Esophagus mucosa (tissue), 1 donor: ENCODE results near the gene LPP. TPM values are rescaled to one million over a fixed set of nuclear protein-coding genes. Genes with fewer than 3 reads are reported as not detected.

Source experiments
- ATAC-seq: fragments of 200-7000 bp; cut with Tn5 transposase; one replicate; pipeline ENCODE4 v1.9.1; 2020
- total RNA-seq: library from RNA; stranded (reverse); gene quantifications from one replicate; pipeline ENCODE4 v1.2.4, GENCODE V29; 2023
- donor health status: DM: yes; HTN: yes; CAD: no.

The LPP gene
- total RNA-seq, 1 donor from 2014 or later, result 89.0 TPM

DNA sequence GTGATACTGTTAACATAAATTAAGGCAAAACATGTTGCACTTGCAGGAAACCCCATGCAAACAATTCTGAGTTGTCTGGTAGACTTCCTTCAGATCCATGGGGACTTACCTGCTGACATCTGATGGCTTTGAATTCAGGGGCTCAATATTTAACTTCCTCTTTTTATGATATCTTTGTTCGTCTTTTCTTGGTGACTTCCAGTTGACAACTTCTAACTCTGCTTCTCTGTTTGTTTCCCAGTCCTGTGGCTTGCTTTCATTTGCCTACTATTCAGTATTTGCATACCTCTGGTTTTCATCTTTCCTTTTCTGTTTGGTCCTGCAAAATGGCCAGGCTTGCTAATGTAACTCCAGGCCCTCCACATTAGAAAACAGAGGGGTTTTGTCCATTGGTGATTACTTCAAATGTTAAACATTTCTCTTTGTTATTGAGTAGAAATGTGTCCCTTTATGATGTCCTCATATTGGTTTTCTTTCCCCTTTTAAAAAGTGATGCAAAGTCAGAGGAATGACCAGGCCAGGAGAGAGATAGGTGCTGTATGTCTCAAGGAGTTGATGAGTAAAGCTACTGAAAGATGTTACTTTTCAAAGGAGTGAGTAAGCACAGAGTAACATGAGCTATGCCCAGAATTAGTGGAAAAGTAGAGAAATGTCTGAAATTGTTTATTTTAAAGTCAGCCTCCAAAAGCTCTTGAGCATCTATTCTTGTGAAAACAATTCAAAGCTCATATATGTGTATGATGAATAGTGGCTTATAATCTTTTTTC, 335.9 kb downstream of the LPP start:
- ATAC-seq, result peak; percentile 41

DNA sequence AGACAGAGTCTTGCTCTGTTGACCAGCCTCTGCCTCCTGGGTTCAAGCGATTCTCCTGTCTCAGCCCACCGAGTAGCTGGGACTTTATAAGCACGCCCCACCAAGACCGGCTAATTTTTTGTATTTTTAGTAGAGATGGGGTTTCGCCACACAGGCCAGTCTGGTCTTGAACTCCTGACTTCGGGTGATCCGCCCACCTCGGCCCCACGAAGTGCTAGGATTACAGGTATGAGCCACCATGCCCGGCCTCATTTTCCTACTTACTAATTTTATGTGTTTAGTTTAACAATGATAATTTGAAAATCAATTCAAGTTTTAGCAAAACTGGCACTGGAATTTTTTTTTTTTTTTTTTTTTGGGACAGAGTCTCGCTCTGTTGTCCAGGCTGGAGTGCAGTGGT, 336.5 kb downstream of the LPP start:
- no peak for ATAC-seq

GRCh38 chr3:188491276-188491687, 337.3 kb downstream of the LPP start:
- ATAC-seq, result no peak

DNA sequence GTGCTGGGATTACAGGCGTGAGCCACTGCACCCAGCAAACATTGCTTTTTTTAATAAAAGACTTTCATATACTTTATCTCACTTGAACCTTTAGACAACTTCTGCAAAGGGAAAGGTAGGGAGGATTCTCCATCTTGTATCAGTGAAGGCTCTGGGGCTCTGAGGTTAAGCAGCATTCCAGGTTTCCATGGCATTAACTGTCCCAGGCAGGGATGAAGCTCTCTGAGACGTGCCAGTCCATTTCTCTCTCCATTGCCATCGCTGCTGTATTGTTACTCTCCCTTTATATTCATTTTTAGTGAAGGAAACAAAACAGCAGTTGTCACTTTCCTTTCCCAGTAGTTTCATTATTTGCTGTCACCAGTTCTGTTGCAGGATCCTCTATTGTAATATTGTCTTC, 342.4 kb downstream of the LPP start:
- ATAC-seq, result no peak

- ATAC-seq, result no peak
Observed at GRCh38 chr3:188497021-188497420, 343.1 kb downstream of the LPP start.

- no peak for ATAC-seq
Observed at GRCh38 chr3:188503647-188504046, 349.7 kb downstream of the LPP start.

GRCh38 chr3:188505151-188505550, 351.2 kb downstream of the LPP start:
- ATAC-seq, result no peak

DNA sequence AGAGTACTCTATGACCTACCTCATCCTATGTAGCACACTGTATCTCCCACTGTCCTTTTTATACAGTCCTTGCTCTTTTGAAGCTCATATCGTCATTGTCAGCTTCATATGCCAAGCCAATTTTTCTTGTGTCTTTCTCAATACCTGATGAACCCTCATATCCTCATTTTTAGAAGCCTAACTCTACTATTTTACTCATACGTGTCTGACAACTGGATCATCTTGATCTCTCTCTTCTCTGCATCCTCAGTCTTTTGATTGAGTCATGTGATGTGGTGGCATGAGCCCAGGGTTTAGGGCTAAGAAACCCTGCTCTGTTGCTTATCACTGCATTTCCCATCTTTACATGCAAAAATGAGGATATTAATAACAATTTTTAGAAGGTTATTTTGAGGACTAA, 352.0 kb downstream of the LPP start:
- no peak for ATAC-seq

GRCh38 chr3:188506446-188506845, 352.5 kb downstream of the LPP start:
- ATAC-seq, result no peak

DNA sequence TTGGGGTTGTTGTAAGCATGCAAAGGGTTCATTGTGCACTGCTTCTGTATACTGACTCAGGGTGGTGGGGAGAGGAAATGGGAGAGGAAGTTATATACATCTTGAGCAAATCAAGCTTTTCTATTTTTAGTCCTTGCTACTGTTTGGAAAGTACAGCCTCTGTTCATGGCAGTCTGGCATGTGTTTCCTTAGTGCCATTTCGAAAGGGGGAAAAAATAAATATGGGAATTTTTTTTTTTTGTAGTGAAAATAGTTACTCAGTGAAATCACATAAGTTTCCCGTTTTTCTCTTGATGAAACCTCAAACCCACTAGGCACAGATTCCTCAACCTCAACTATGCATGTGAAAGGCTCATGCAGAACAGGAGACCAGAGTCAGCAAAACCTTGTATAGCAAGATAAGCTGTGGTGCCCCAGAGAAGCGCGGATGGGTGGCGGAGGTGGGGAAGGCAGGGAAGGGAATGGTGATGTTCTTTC, 353.3 kb downstream of the LPP start:
- ATAC-seq, result peak; percentile 18

- no peak for ATAC-seq
Observed at GRCh38 chr3:188508454-188508853, 354.5 kb downstream of the LPP start.

DNA sequence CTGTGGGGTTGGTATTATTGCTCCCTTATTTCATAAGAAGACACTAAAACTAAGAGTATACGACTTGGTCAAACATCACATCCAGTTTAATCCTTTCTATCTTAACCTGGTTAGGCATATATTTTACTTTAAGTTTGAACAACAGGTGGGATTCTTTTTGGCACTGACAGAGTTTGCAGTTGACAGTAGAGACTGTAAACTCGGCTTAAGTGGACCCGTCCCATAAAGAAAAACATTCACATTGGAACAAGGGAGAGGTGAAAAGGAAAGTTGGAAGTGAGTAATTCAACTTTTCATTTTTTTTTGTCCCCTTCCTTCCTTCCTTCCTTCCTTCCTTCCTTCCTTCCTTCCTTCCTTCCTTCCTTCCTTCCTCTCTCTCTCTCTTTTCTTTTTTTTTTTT, 355.4 kb downstream of the LPP start:
- no peak for ATAC-seq

DNA sequence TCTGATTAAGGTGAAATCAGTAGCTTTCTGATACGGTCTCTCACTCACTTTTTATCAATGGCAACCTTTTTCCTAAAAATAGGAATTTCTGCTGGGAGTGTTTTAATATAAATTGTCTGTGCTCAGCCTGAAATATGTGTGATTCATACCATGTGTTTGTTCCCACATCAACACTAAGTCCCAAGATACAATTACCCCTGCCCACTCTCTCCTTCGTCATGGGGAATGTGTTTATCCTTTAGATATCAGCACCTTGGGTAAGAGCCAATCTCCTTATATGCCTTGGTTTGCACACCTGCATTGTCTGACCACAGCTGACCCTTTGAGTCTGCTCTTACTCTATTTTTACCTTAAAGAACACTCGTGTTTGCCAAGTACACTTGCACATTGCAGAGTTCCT, 356.4 kb downstream of the LPP start:
- no peak for ATAC-seq

- no peak for ATAC-seq
Observed at GRCh38 chr3:188513662-188514328, 359.8 kb downstream of the LPP start.

DNA sequence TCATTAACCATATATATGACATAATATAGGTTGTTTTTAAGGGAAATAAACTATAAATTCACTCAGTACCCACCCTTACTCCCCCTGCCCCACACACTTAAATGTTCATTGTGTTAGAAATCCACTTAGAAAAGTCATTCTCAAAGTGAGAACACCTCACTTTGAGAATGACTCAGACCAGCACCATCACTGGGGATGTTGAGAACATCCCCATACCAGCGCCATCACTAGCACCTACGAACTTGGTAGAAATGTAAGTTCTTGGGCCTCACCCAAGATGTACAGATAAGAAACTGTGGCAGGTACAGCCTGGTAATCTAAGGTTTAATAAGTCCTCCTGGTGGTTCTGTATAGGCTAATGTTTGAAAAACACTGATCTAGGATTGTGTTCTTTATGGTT, 362.6 kb downstream of the LPP start:
- ATAC-seq, result no peak

DNA sequence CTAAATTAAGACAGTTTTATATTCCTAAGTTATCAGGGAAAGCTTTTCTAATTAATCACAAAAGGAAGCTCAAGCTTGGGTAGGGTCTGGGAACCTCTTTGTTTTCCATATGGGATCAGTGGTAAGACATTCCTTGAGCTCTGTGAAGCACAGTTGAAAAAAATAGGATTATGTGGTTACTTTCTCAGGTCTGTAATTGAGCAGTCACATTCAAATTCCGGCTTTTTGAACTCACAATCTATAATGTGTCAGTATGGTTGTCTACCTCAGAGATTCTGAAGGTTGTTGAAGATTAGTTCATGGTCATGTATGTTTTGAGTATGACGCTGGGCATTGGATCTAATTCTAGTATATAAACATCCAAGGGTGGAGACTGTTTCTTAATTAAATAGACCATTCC, 364.5 kb downstream of the LPP start:
- no peak for ATAC-seq

GRCh38 chr3:188518835-188519452, 365.0 kb downstream of the LPP start:
- no peak for ATAC-seq

GRCh38 chr3:188520466-188520865, 366.5 kb downstream of the LPP start:
- ATAC-seq, result no peak

DNA sequence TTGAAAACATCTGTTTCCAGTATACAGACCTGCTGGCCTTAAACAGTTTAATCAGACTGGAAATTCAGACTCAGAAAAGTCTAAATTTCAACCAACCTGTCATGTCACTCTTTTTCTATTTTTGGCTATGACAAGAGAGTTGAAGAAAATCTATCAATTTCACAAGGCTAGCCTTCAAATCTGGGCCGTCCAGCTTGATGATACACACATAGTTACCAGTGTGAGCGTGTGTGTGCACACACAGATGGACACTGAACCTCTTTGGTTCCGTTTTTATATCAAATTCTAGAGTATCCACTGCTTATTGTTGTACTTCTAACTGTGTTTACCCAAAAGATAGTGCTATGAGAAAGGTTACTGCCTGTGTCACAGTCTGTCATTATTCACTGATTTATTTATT, 368.2 kb downstream of the LPP start:
- no peak for ATAC-seq

GRCh38 chr3:188523291-188523690, 369.3 kb downstream of the LPP start:
- no peak for ATAC-seq

DNA sequence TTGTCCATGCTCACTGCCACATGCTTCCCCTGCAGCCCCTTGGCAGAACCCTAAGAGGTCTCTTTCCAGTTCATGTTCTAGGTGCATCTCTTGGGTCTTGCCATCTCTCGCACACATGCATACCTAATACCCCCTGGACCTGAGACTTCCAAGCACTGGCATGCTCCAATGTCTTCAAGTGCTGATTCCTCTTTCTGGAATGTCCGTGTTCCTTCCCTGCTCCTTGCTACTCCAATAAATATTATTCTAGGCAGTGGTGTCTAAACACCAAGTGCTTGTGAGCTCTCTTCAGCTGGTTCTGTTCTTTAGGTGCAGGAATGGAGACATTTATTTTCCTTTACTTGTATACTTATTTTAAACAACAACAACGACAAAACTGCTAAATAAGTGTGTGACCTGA, 370.1 kb downstream of the LPP start:
- ATAC-seq, result no peak

- no peak for ATAC-seq
Observed at GRCh38 chr3:188526057-188526456, 372.1 kb downstream of the LPP start.

DNA sequence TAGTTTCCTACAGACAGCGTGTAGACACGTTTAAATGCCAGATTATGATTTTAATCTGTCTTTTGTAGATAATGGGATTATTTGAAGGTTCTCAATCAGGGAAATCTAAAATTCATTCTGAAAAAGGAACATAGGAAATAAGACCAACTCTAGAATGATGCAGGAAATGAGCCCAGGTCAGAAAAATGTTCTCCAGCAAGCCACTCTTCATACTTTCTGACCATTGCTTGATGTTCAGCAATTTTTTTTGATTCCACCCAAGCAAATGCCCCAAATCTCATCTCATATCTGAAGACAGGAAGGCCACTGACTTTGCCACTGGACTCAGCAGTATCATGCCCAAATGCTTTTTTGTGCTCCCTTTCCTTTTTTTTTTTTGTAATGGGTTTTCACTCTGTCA, 373.4 kb downstream of the LPP start:
- no peak for ATAC-seq

DNA sequence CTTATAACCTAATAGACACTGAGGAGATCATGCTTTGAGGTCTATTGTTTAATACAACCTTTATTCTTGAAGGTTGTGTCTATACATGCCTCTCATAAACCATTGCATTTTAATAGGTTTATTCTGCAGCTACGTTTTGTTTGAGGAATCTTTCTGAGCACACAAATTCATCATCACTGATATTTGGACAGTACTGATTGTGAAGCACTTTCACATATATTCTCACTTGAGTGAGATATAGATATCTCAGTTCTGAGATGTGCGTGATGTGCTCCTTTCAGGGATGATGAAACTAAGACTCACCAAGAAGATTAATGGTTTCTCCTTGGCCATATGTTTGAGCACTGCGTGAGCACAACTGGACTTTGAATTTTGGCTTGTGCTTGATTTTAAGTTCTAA, 374.4 kb downstream of the LPP start:
- peak; percentile 39 for ATAC-seq
